Liver (tissue), 9 donors: ENCODE measurements around the gene GRM6. TPM values are rescaled to one million over a fixed set of nuclear protein-coding genes. Genes with fewer than 3 reads are reported as not detected.

Source experiments
- DNase-seq: peaks from one replicate; pipeline ENCODE4 v3.0.0-alpha.2; 2017; ENCODE audit warnings: low spot score
- H3K27ac ChIP-seq, 2 donors: one replicate each; pipeline ENCODE4 v1.7.0; 2013; ENCODE audit warnings: inconsistent platforms in 2 of 2, low read length in 2 of 2, control low read depth in 1 of 2, low read depth in 1 of 2, mild to moderate bottlenecking in 1 of 2
- H3K27me3 ChIP-seq, 4 donors: one replicate each; pipeline versions ENCODE4 v1.6.1 to v1.7.0; 2013; ENCODE audit warnings: low read length in 3 of 4, inconsistent platforms in 1 of 4, mild to moderate bottlenecking in 1 of 4, moderate library complexity in 1 of 4; ENCODE audit not compliant: control insufficient read depth in 4 of 4, insufficient read depth in 4 of 4
- H3K36me3 ChIP-seq, 4 donors: one replicate each; pipeline versions ENCODE4 v1.6.1 to v1.7.0; 2013; ENCODE audit warnings: low read length in 3 of 4, mild to moderate bottlenecking in 3 of 4, low read depth in 1 of 4, moderate library complexity in 1 of 4; ENCODE audit not compliant: control insufficient read depth in 4 of 4, insufficient read depth in 3 of 4
- H3K4me1 ChIP-seq, 4 donors: one replicate each; pipeline versions ENCODE4 v1.6.1 to v1.7.0; 2013; ENCODE audit warnings: low read length in 3 of 4, mild to moderate bottlenecking in 3 of 4, moderate library complexity in 1 of 4; ENCODE audit not compliant: control insufficient read depth in 4 of 4, insufficient read depth in 4 of 4
- H3K4me3 ChIP-seq, 3 donors: one replicate each; pipeline versions ENCODE4 v1.6.1 to v1.7.0; 2013; ENCODE audit warnings: low read length in 3 of 3, control low read depth in 1 of 3, low read depth in 1 of 3, mild to moderate bottlenecking in 1 of 3
- H3K9ac ChIP-seq, 2 donors: one replicate each; pipeline ENCODE4 v1.7.0; 2013; ENCODE audit warnings: low read length in 2 of 2, mild to moderate bottlenecking in 2 of 2, moderate library complexity in 2 of 2, control low read depth in 1 of 2, low read depth in 1 of 2
- H3K9me3 ChIP-seq, 4 donors: one replicate each; pipeline versions ENCODE4 v1.6.1 to v1.7.0; 2013; ENCODE audit warnings: low read length in 3 of 4; ENCODE audit not compliant: control insufficient read depth in 4 of 4
- EGR1 ChIP-seq, 2 donors: IDR thresholded peaks; 2 replicates each; pipeline ENCODE4 v1.6.1; 2016 to 2018; ENCODE audit warnings: antibody characterized with exemption in 2 of 2, low read depth in 2 of 2
- FOXA1 ChIP-seq: IDR thresholded peaks from 2 replicates; pipeline ENCODE4 v1.6.1; 2016; ENCODE audit warnings: antibody characterized with exemption
- FOXA2 ChIP-seq: IDR thresholded peaks from 2 replicates; pipeline ENCODE4 v1.6.1; 2016; ENCODE audit warnings: antibody characterized with exemption
- GABPA ChIP-seq, 2 donors: IDR thresholded peaks in 1 of 2; conservative IDR thresholded peaks in 1 of 2; 2 replicates each; pipeline ENCODE4 v1.6.1; 2016; ENCODE audit warnings: antibody characterized with exemption in 2 of 2, mild to moderate bottlenecking in 1 of 2, moderate library complexity in 1 of 2
- HNF4A ChIP-seq, 2 donors: conservative IDR thresholded peaks; 2 replicates each; pipeline ENCODE4 v1.6.1; 2016; ENCODE audit warnings: antibody characterized with exemption in 2 of 2, mild to moderate bottlenecking in 2 of 2
- JUND ChIP-seq, 2 donors: IDR thresholded peaks; 2 replicates each; pipeline ENCODE4 v1.6.1; 2016; ENCODE audit warnings: antibody characterized with exemption in 2 of 2
- NR2F2 ChIP-seq: IDR thresholded peaks from 2 replicates; pipeline ENCODE4 v1.6.1; 2016; ENCODE audit warnings: antibody characterized with exemption
- RAD21 ChIP-seq, 2 donors: IDR thresholded peaks; 2 replicates each; pipeline ENCODE4 v1.6.1; 2016; ENCODE audit warnings: antibody characterized with exemption in 2 of 2, mild to moderate bottlenecking in 2 of 2
- RXRA ChIP-seq, 2 donors: IDR thresholded peaks; 2 replicates each; pipeline ENCODE4 v1.6.1; 2017 to 2018; ENCODE audit warnings: antibody characterized with exemption in 2 of 2, mild to moderate bottlenecking in 1 of 2
- SP1 ChIP-seq: IDR thresholded peaks from 2 replicates; pipeline ENCODE4 v1.6.1; 2018; ENCODE audit warnings: antibody characterized with exemption, mild to moderate bottlenecking
- TAF1 ChIP-seq: conservative IDR thresholded peaks from 2 replicates; pipeline ENCODE4 v1.6.1; 2016; ENCODE audit warnings: antibody characterized with exemption, mild to moderate bottlenecking
- YY1 ChIP-seq: IDR thresholded peaks from 2 replicates; pipeline ENCODE4 v1.6.1; 2016; ENCODE audit warnings: antibody characterized with exemption, mild to moderate bottlenecking
- WGBS: extraction: QIAGEN DNeasy Blood & Tissue Kit; methylation state at CpG from one replicate; pipeline ENCODE4 v1.1.7; 2013; 5-methylcytosine and 5-hydroxymethylcytosine counted together
- polyA plus RNA-seq, 2 donors: library from polyadenylated mRNA; stranded (reverse) in 1 of 2; unstranded in 1 of 2; fragments of 200-250 nt in 1 of 2; fragments of >200 nt in 1 of 2; fragmentation: Nextera tagmentation in 1 of 2; extraction: Ambion mirVana in 1 of 2; gene quantifications; one replicate each; pipeline versions ENCODE4 v1.2.1 to v1.2.3, GENCODE V29; 2013 to 2015
- total RNA-seq, 2 donors: library from RNA; depleted of rRNA; stranded (reverse); fragments of >200 nt; gene quantifications; one replicate each; pipeline ENCODE4 v1.2.3, GENCODE V29; 2014
- TF ChIP-seq, protein P1 (sequence below): fragments of 150-350 bp; IDR thresholded peaks from 2 replicates; pipeline ENCODE4 v1.5.1; 2017; ENCODE audit warnings: improper control_type of control experiment, low read depth, low read length; ENCODE audit not compliant: missing input control
- TF ChIP-seq, protein P2 (sequence below): IDR thresholded peaks from 2 replicates; pipeline ENCODE4 v1.6.1; 2016; ENCODE audit warnings: antibody characterized with exemption
- TF ChIP-seq, protein P3 (sequence below): IDR thresholded peaks from 2 replicates; pipeline ENCODE4 v1.6.1; 2016; ENCODE audit warnings: antibody characterized with exemption
- TF ChIP-seq, protein P4 (sequence below): IDR thresholded peaks from 2 replicates; pipeline ENCODE4 v1.6.1; 2016; ENCODE audit warnings: antibody characterized with exemption, mild to moderate bottlenecking
- TF ChIP-seq, protein P5 (sequence below): IDR thresholded peaks from 2 replicates; pipeline ENCODE4 v1.6.1; 2016; ENCODE audit warnings: antibody characterized with exemption
- donor health status: healthy.
- donor health status: healthy.
- donor health status: healthy.
- donor health status: healthy.
- donor health status: healthy.

The GRM6 gene
- total and polyA plus RNA-seq, 4 donors, result 0.23 TPM; not detected in 3

DNA sequence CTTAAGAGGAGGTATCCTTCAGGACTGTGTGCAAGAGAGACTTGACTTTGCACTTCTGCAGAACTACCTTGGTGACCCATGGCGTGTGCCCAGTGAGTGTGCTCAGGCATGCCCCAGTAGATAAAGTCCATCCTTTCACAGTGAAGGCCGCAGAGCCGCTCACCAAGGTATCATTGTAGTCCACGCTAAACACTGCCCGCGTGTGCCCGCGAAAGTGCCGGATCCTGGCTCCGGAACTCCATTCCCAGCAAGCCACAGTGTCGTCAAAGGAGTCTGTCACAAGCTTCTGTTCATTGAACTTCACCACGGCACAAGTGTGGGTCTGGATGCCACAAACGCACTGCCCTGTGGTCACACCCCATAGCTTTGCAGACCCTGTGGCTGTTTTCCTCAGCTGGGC is 3.3 kb upstream of the GRM6 start:
- Histone ChIP-seq H3K36me3 (no peaks in the 10 kb centered on the region), H3K9ac (no peak overlapping the region), H3K4me3 (no peak overlapping the region), H3K9me3 (peaks cover 0 to 30% (median 7%) of the 10 kb centered on the region in 4 donors), H3K4me1 (peaks cover 0 to 5% (median 0%) of the 10 kb centered on the region in 4 donors), H3K27me3 (peaks cover 0 to 9% (median 3%) of the 10 kb centered on the region in 4 donors), H3K27ac (no peak overlapping the region)
- 93% methylated on average over 13 of the region's 13 CpGs for WGBS
- TF ChIP-seq GABPA (IDR thresholded peaks at IDR 0.05 in 1 of 2, conservative IDR thresholded peaks at IDR 0.05 in 1 of 2) (no peak), TAF1 (no peak), FOXA2 (no peak), YY1 (no peak), EGR1 (IDR thresholded peaks at IDR 0.05; ENCODE audit: low read depth in 2 of 2) (no peak), NR2F2 (no peak), JUND (IDR thresholded peaks at IDR 0.05) (no peak), FOXA1 (no peak)
- TF ChIP-seq, protein P1, sequence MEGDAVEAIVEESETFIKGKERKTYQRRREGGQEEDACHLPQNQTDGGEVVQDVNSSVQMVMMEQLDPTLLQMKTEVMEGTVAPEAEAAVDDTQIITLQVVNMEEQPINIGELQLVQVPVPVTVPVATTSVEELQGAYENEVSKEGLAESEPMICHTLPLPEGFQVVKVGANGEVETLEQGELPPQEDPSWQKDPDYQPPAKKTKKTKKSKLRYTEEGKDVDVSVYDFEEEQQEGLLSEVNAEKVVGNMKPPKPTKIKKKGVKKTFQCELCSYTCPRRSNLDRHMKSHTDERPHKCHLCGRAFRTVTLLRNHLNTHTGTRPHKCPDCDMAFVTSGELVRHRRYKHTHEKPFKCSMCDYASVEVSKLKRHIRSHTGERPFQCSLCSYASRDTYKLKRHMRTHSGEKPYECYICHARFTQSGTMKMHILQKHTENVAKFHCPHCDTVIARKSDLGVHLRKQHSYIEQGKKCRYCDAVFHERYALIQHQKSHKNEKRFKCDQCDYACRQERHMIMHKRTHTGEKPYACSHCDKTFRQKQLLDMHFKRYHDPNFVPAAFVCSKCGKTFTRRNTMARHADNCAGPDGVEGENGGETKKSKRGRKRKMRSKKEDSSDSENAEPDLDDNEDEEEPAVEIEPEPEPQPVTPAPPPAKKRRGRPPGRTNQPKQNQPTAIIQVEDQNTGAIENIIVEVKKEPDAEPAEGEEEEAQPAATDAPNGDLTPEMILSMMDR, result no peak
- TF ChIP-seq, protein P2, sequence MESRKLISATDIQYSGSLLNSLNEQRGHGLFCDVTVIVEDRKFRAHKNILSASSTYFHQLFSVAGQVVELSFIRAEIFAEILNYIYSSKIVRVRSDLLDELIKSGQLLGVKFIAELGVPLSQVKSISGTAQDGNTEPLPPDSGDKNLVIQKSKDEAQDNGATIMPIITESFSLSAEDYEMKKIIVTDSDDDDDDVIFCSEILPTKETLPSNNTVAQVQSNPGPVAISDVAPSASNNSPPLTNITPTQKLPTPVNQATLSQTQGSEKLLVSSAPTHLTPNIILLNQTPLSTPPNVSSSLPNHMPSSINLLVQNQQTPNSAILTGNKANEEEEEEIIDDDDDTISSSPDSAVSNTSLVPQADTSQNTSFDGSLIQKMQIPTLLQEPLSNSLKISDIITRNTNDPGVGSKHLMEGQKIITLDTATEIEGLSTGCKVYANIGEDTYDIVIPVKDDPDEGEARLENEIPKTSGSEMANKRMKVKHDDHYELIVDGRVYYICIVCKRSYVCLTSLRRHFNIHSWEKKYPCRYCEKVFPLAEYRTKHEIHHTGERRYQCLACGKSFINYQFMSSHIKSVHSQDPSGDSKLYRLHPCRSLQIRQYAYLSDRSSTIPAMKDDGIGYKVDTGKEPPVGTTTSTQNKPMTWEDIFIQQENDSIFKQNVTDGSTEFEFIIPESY, result no peak
- TF ChIP-seq, protein P3, sequence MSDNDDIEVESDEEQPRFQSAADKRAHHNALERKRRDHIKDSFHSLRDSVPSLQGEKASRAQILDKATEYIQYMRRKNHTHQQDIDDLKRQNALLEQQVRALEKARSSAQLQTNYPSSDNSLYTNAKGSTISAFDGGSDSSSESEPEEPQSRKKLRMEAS, result no peak
- DNase-seq, result no peak

DNA sequence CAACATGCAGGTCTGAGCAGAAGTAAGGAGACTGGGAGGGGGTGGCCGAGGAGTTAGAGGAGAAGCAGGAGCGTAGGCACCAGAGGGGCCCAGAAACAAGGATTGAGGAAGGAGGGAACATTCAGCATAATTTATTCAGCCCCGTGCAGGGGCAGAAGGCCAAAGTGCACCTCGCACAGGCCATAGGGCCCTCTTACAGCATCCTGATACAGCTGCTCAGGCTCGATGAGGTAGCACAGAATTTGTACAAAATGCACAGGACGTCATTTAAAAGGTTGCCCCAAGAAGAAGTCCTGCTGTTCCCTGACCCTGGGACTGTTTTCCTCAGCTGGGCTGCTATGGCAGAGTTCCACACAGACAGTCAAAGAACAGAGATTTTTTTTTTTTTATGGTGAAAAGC is 2.1 kb upstream of the GRM6 start:
- H3K27ac ChIP-seq, result no peak overlapping the region
- H3K4me1 ChIP-seq, result peaks cover 0 to 5% (median 0%) of the 10 kb centered on the region in 4 donors
- H3K9ac ChIP-seq, result no peak overlapping the region
- H3K27me3 ChIP-seq, result peaks cover 0 to 9% (median 3%) of the 10 kb centered on the region in 4 donors
- DNase-seq, result no peak
- 62% methylated on average over 6 of the region's 6 CpGs for WGBS
- peaks cover 0 to 34% (median 8%) of the 10 kb centered on the region in 4 donors for H3K9me3 ChIP-seq
- no peaks in the 10 kb centered on the region for H3K36me3 ChIP-seq
- H3K4me3 ChIP-seq, result no peak overlapping the region
- TF ChIP-seq, protein P4, sequence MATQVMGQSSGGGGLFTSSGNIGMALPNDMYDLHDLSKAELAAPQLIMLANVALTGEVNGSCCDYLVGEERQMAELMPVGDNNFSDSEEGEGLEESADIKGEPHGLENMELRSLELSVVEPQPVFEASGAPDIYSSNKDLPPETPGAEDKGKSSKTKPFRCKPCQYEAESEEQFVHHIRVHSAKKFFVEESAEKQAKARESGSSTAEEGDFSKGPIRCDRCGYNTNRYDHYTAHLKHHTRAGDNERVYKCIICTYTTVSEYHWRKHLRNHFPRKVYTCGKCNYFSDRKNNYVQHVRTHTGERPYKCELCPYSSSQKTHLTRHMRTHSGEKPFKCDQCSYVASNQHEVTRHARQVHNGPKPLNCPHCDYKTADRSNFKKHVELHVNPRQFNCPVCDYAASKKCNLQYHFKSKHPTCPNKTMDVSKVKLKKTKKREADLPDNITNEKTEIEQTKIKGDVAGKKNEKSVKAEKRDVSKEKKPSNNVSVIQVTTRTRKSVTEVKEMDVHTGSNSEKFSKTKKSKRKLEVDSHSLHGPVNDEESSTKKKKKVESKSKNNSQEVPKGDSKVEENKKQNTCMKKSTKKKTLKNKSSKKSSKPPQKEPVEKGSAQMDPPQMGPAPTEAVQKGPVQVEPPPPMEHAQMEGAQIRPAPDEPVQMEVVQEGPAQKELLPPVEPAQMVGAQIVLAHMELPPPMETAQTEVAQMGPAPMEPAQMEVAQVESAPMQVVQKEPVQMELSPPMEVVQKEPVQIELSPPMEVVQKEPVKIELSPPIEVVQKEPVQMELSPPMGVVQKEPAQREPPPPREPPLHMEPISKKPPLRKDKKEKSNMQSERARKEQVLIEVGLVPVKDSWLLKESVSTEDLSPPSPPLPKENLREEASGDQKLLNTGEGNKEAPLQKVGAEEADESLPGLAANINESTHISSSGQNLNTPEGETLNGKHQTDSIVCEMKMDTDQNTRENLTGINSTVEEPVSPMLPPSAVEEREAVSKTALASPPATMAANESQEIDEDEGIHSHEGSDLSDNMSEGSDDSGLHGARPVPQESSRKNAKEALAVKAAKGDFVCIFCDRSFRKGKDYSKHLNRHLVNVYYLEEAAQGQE, result no peak
- TF ChIP-seq JUND (IDR thresholded peaks at IDR 0.05), result no peak
- TF ChIP-seq TAF1, result no peak
- TF ChIP-seq RXRA (IDR thresholded peaks at IDR 0.05), result no peak
- no peak for TF ChIP-seq FOXA2
- no peak for TF ChIP-seq FOXA1
- TF ChIP-seq YY1, result no peak
- TF ChIP-seq SP1, result no peak
- no peak for TF ChIP-seq NR2F2
- TF ChIP-seq RAD21 (IDR thresholded peaks at IDR 0.05), result no peak
- TF ChIP-seq GABPA (IDR thresholded peaks at IDR 0.05 in 1 of 2, conservative IDR thresholded peaks at IDR 0.05 in 1 of 2), result no peak
- TF ChIP-seq, protein P5, sequence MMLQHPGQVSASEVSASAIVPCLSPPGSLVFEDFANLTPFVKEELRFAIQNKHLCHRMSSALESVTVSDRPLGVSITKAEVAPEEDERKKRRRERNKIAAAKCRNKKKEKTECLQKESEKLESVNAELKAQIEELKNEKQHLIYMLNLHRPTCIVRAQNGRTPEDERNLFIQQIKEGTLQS, result no peak
- TF ChIP-seq HNF4A (conservative IDR thresholded peaks at IDR 0.05), result no peak
